AG09319 (cell line): ENCODE data around the gene LUZP1.

Experiments
- DNase-seq: peaks from one replicate; pipeline ENCODE4 v3.0.0-alpha.2; 2010; ENCODE audit warnings: low read depth; ENCODE audit errors: extremely low read depth
- CTCF ChIP-seq: IDR thresholded peaks from 2 replicates; pipeline ENCODE4 v1.5.1; 2011; ENCODE audit warnings: low read depth, mild to moderate bottlenecking, inconsistent platforms, low read length, moderate library complexity

The LUZP1 gene

GRCh38 chr1:23114424-23115079 is 54.1 kb downstream of the LUZP1 start:
- DNase-seq, result no peak
- TF ChIP-seq CTCF, result no peak

GRCh38 chr1:23111600-23112535 is 56.8 kb downstream of the LUZP1 start:
- no peak for TF ChIP-seq CTCF
- no peak for DNase-seq

- TF ChIP-seq CTCF, result no peak
These were observed 58.3 kb downstream of the LUZP1 start for GRCh38 chr1:23110391-23110790.

GRCh38 chr1:23108918-23109533 is 59.6 kb downstream of the LUZP1 start:
- no peak for DNase-seq
- TF ChIP-seq CTCF, result no peak

More at GRCh38 chr1:23110391-23110790, 58.3 kb downstream of the LUZP1 start:
- DNase-seq, result no peak

GRCh38 chr1:23103001-23103889 is 65.4 kb downstream of the LUZP1 start:
- no peak for TF ChIP-seq CTCF
- no peak for DNase-seq

GRCh38 chr1:23102289-23102688 is 66.4 kb downstream of the LUZP1 start:
- DNase-seq, result no peak

More at GRCh38 chr1:23102289-23102688, 66.4 kb downstream of the LUZP1 start:
- no peak for TF ChIP-seq CTCF
